Daoy (cell line): Measurements from ENCODE around the gene COL19A1. TPM values are rescaled to one million over a fixed set of nuclear protein-coding genes. Genes with fewer than 3 reads are reported as not detected.
"Not testable (repeated sequence)": the region's sequence is repeated elsewhere in the genome, so short reads cannot be mapped to it uniquely, and the experiment has no call there.

Source experiments
- DNase-seq: peaks from one replicate; pipeline ENCODE4 v3.0.0-alpha.2; 2015; ENCODE audit warnings: low read depth
- total RNA-seq: library from RNA; depleted of rRNA; stranded (reverse); fragments of >200 nt; shearing (Covaris generic); gene quantifications from 2 replicates; pipeline ENCODE4 v1.2.3, GENCODE V29; 2014

Gene COL19A1
- total RNA-seq, 1 experiment from 2014 or later = 0.06 TPM

GRCh38 chr6:69900869-69901268 is 34.5 kb downstream of the COL19A1 start:
- no peak for DNase-seq

GRCh38 chr6:69901361-69901760 is 35.0 kb downstream of the COL19A1 start:
- no peak for DNase-seq

- no peak for DNase-seq
These were observed 41.7 kb downstream of the COL19A1 start for GRCh38 chr6:69907981-69908498.

- no peak for DNase-seq
These were observed 47.0 kb downstream of the COL19A1 start for GRCh38 chr6:69913361-69913760.

DNA sequence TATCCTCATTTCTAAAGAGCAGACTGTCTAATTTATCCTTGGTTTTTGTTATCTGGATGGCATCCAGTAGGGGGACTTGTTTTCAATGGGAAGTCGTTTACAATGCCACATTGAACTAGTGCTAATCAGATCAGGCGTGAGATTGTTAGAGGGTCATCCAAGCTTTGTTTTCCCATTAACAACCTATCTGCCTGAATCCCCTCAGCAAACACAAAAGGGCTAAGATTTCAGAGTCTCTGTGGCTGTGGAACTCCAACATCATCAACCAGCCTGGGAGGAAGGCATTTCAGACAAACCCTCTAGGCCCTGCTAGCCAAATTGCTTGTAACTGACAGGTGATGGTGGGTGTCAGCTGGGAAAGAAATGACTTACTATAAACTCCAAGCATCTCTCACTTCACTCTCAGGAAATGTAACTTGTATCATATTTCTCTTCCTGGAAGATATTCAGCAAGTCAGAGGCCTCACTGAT is 47.7 kb downstream of the COL19A1 start:
- DNase-seq = no peak

- DNase-seq = no peak
These were observed 49.0 kb downstream of the COL19A1 start for GRCh38 chr6:69915346-69915745.

GRCh38 chr6:69917834-69918233 is 51.5 kb downstream of the COL19A1 start:
- peak; percentile 74 for DNase-seq

GRCh38 chr6:69918813-69919475 is 52.6 kb downstream of the COL19A1 start:
- DNase-seq = no peak

- DNase-seq = not testable (repeated sequence)
These were observed 54.7 kb downstream of the COL19A1 start for GRCh38 chr6:69921066-69921465.

DNA sequence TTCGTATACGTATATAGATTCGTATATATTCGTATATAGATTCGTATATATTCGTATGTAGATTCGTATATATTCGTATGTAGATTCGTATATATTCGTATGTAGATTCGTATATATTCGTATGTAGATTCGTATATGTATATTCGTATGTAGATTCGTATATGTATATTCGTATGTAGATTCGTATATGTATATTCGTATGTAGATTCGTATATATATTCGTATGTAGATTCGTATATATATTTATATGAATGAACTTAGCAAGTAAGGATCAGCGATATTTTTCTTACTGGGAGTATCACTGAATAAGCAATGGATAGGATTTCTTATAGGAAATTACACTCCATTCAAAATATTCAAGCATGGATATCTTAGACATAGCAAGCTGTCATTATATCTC is 55.3 kb downstream of the COL19A1 start:
- not testable (repeated sequence) for DNase-seq

GRCh38 chr6:69926745-69927144 is 60.4 kb downstream of the COL19A1 start:
- no peak for DNase-seq

DNA sequence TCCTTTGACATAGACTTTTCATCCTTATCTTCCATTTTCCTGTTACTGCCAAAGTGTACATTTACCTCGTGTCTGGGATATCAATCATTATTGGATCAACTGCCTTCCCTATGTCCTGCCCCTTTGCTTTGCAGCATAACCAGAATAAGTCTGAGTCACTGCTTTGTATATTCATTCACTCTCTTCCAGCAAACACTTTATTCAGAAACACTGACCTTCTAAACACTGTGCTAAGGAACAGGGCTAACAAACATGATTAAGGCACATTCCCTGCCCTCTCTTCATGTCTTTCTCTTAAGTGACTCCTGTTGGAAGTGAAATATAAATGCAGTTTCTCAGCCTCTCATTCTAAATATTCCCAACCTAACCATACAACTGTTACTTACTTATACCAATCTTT is 66.9 kb downstream of the COL19A1 start:
- no peak for DNase-seq

DNA sequence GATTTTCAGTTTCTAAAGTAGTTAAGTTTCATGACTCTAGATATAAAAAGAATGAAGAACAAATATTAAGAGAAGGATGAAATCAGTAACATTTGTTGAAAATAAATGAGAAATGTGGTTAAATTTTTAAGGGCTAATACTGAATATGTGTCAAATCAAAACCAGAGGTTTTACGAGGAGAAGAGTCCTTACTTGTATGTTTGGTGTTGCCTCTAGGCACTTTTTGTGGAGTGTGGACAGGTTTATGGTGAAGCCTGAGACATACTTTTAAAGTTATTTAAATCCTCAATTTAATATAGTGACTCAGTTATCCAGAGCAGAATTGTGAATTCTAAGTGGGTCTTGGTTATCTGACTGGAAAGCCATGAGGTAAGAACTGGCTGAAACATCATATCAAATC is 68.7 kb downstream of the COL19A1 start:
- DNase-seq = no peak

GRCh38 chr6:69936674-69937363 is 70.5 kb downstream of the COL19A1 start:
- no peak for DNase-seq

DNA sequence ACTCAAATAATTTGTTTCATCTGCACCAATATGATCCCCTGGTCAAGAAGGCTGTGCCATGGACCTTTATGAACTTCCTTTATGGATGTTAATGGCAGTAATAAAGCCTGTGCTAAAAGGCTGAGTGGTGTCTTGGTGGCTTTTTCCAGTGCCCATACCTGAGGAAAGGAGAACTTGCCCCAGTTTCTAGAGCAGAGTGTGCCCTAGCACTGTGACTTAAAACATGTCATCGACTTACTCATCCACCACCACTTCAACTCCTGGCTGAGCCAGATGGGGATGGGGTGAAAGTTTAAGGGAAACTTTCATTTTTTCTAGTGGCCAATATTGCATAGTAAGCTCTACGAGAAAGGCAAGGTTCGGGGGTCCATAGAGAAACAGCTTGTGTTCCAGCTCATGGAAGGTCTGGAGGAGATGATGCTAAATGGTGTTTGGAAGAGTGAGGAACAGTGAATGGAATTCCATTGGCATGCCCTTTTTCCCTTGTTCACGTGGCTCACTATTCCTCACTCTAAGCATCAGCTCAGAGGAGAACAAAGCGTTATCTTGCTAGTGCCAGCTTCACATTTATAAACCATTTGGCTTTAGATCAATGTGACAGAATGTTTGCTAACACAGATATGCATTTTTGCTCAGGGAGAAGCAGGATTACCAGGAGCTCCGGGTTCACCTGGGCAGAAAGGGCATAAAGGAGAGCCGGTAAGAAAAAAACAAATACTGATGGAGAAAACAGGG is 71.2 kb downstream of the COL19A1 start:
- no peak for DNase-seq

- no peak for DNase-seq
These were observed 76.1 kb downstream of the COL19A1 start for GRCh38 chr6:69942485-69942884.

- no peak for DNase-seq
These were observed 78.8 kb downstream of the COL19A1 start for GRCh38 chr6:69945192-69945591.

- DNase-seq = no peak
These were observed 82.2 kb downstream of the COL19A1 start for GRCh38 chr6:69948479-69949114.

DNA sequence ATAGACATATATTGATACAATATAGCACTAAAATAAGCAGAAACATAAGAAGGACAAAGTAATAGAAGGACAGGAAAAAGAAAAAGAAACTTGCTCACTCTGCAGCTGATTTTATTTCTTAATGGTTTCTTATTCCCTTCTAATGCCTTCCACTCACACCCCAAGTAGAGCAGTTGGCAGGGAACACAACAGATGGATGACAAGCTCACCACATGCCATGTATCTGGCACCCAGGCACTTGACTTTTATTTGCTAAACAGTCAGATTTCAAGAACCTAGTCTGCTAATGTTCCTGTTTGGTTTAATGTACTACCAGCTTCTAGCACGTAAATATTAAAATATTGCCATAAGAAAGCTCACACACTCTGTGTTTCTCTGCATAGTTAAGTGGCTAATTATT is 87.1 kb downstream of the COL19A1 start:
- DNase-seq = no peak

- DNase-seq = no peak
These were observed 88.4 kb downstream of the COL19A1 start for GRCh38 chr6:69954733-69955132.

DNA sequence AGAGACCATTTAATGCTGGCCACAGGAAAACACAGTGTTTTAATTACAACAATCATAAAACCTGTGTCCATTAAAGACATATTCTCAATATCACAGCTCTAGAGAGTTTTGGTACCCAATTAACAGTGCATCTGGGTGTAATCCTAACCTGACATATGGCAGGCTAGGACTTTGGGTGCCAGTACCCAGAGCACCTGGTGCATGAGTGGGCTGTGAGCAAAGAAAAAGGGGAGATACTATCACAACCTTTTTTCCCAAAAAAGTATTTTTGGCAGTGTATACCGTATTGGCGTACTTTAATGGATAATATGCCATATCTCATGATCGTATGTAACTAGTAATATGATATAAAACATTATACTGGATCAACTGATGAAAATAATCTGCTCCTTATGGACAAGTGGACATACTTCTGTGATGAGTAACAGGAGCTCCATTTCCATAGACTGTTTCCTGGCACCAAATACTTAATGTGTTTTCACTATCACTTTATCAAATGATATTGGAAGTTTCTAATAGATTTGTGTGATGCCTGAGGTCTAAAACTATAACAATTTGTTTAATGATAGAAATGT is 91.7 kb downstream of the COL19A1 start:
- no peak for DNase-seq

- DNase-seq = no peak
These were observed 92.6 kb downstream of the COL19A1 start for GRCh38 chr6:69958978-69959377.
